Tibial artery (tissue), 4 donors: Measurements from ENCODE around the gene TBC1D9.
A peak's percentile ranks its signal among the peaks of the same experiment; 100 is the strongest.

Experiments used
- DNase-seq, 2 donors: peaks; one replicate each; pipeline ENCODE4 v3.0.0-alpha.2; 2019
- H3K27ac ChIP-seq, 2 donors: fragments of 200-600 bp; sonication (generic) in 1 of 2; 1 replicate in 1 of 2; 2 replicates in 1 of 2; pipeline ENCODE4 v1.5.1; 2018 to 2019; ENCODE audit warnings: mild to moderate bottlenecking in 1 of 2
- H3K27me3 ChIP-seq, 2 donors: fragments of 200-600 bp; sonication (generic) in 1 of 2; one replicate each; pipeline versions ENCODE4 v1.5.1 to v1.6.0; 2016 to 2019
- H3K36me3 ChIP-seq, 3 donors: fragments of 200-600 bp; sonication (generic) in 2 of 3; one replicate each; pipeline ENCODE4 v1.5.1; 2016 to 2019; ENCODE audit warnings: mild to moderate bottlenecking in 2 of 3
- H3K4me1 ChIP-seq, 4 donors: fragments of 200-600 bp; sonication (generic) in 2 of 4; 1 replicate in 3 of 4; 2 replicates in 1 of 4; pipeline ENCODE4 v1.5.1; 2016 to 2019
- H3K4me3 ChIP-seq, 2 donors: fragments of 200-600 bp; sonication (generic) in 1 of 2; 1 replicate in 1 of 2; 2 replicates in 1 of 2; pipeline ENCODE4 v1.5.1; 2018 to 2019; ENCODE audit warnings: mild to moderate bottlenecking in 2 of 2
- H3K9me3 ChIP-seq, 3 donors: fragments of 200-600 bp; sonication (generic) in 1 of 3; one replicate each; pipeline ENCODE4 v1.5.1; 2016 to 2019
- intact Hi-C: fragments of 100-400 bp; cut with DNase I; formaldehyde crosslinking; loops from one replicate; pipeline ENCODE4 v1.15.0; 2023; ENCODE audit warnings: low total_unique reads
- TF ChIP-seq, protein P1 (sequence below), 2 experiments: fragments of 200-600 bp in 1 of 2; fragments of 450-650 bp in 1 of 2; IDR thresholded peaks; one replicate each; pipeline ENCODE4 v1.5.1; 2017 to 2019; ENCODE audit warnings: antibody characterized with exemption in 2 of 2, mild to moderate bottlenecking in 1 of 2, moderate library complexity in 1 of 2

TBC1D9 gene

DNA sequence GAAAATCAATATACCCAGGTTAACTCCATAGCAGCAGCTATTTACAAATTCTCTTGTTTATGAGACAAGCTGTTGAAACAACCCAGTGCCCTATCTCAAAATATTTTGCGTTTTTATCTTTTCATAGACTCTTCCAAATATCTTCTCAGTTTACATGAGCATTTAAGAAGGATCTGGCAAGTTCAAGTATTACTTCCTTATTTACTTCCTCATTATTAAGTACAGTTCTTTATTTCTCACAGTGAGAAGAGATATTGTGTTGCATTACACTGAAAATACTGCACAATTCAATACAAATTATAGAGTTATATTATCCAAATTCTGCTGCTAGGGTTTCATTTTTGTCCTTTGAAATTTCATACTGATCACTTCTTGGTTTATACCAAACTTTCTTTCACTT lies 143.8 kb downstream of the TBC1D9 start:
- intact Hi-C loops, result loop anchor here (10.0 kb wide), 1 partner anchor 242 kb away; no protein-coding TSS in a partner anchor
- Histone ChIP-seq H3K27ac (no peak overlapping the region), H3K4me3 (no peak overlapping the region), H3K4me1 (no peaks in the 10 kb centered on the region), H3K27me3 (no peaks in the 10 kb centered on the region), H3K36me3 (no peaks in the 10 kb centered on the region), H3K9me3 (no peaks in the 10 kb centered on the region)
- TF ChIP-seq, protein P1, sequence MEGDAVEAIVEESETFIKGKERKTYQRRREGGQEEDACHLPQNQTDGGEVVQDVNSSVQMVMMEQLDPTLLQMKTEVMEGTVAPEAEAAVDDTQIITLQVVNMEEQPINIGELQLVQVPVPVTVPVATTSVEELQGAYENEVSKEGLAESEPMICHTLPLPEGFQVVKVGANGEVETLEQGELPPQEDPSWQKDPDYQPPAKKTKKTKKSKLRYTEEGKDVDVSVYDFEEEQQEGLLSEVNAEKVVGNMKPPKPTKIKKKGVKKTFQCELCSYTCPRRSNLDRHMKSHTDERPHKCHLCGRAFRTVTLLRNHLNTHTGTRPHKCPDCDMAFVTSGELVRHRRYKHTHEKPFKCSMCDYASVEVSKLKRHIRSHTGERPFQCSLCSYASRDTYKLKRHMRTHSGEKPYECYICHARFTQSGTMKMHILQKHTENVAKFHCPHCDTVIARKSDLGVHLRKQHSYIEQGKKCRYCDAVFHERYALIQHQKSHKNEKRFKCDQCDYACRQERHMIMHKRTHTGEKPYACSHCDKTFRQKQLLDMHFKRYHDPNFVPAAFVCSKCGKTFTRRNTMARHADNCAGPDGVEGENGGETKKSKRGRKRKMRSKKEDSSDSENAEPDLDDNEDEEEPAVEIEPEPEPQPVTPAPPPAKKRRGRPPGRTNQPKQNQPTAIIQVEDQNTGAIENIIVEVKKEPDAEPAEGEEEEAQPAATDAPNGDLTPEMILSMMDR (IDR thresholded peaks at IDR 0.05), result no peak
- DNase-seq, result no peak

DNA sequence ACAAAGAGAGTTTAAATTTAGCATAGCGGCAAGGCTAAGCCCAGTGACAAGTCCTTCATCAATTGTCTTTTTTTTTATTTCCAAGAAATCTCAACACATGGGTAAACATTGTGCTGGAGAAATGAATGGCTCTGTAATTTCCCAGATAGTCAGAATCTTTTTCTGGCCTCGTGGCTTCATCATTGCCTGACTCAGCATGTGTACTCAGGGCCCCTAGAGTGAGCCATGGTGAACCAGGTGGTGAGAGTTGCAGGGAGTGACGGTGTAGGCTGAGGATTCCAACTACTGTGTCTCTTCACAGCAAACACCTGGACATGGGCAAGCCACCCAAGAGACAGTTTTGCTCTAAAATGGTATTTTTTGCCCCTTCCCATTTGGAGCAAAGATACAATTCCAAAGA lies 144.3 kb downstream of the TBC1D9 start:
- no peak overlapping the region for H3K27ac ChIP-seq
- H3K27me3 ChIP-seq, result no peaks in the 10 kb centered on the region
- intact Hi-C loops, result loop anchor here (10.0 kb wide), 1 partner anchor 243 kb away; no protein-coding TSS in a partner anchor
- no peaks in the 10 kb centered on the region for H3K4me1 ChIP-seq
- no peaks in the 10 kb centered on the region for H3K36me3 ChIP-seq
- no peak overlapping the region for H3K4me3 ChIP-seq
- no peak for DNase-seq
- no peaks in the 10 kb centered on the region for H3K9me3 ChIP-seq
- TF ChIP-seq, protein P1 (IDR thresholded peaks at IDR 0.05), result no peak

DNA sequence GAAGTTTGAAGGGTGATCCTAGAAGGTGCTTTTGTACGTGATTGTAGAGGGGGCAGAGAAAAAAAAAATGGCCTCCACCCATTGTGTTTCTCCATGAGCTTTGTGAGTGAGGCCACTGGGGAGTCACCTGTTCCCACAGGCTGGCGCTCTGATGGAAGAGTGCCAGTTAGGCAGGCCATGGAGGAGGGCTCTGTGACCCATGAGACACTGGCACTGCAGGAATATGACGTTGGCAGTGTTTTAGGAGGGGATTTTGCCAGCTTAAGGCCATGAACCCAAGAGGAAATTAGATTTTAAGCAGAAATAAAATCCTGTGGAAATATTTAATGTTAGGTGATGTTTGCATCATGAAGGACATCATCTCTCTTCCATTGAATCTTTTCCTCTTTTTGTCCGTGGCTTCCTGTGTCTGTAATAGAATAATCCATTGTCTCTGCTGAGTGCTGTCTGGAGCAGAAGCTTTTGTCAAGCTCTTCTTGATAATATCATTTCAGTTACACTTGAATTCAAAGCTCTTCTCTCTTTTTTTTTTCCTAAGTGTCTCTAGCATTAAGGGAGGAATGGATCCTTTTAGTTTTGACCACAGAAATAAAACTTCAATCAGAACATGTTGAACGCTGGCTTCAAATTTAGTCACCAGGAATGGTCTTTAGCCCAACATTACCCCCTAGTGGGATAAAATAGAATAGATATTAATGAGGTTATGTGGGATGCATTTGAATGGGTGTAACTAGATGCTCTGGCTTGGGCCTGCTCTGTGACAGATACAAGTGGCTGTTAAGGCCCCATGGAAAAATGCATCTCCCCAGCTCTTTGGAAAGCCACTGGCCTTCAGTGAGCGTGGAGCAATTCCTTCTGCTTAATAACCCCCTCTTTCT lies 146.4 kb downstream of the TBC1D9 start:
- no peaks in the 10 kb centered on the region for H3K36me3 ChIP-seq
- no peak overlapping the region for H3K4me3 ChIP-seq
- no peaks in the 10 kb centered on the region for H3K4me1 ChIP-seq
- no peaks in the 10 kb centered on the region for H3K27me3 ChIP-seq
- no peaks in the 10 kb centered on the region for H3K9me3 ChIP-seq
- no peak for DNase-seq
- H3K27ac ChIP-seq, result no peak overlapping the region
- intact Hi-C loops, result loop anchor here (10.0 kb wide), 2 partner anchors 245 kb away; no protein-coding TSS in a partner anchor
- TF ChIP-seq, protein P1 (IDR thresholded peaks at IDR 0.05), result peak; percentile 35 to 49

DNA sequence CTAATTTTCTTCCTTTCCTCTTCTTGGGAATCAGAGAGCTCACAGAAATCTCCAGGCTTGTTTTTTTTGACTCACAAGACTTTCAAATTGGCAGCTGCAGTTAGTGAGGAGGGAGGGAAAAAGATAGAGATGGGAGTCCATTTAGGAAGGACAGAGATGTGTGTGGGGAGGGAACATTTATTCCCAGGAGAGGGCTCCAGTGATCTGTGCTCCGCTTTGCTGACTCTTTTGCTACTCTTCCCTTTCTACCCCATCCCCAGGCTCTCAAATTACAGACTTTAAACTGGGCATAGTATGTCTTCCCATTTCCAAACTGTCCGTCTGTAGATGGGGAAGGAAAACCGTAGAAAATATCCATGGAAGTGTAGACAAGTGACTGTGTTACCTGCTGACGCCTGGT lies 148.3 kb downstream of the TBC1D9 start:
- H3K9me3 ChIP-seq, result no peaks in the 10 kb centered on the region
- H3K27ac ChIP-seq, result no peak overlapping the region
- TF ChIP-seq, protein P1 (IDR thresholded peaks at IDR 0.05), result no peak
- H3K4me1 ChIP-seq, result no peaks in the 10 kb centered on the region
- no peak overlapping the region for H3K4me3 ChIP-seq
- no peaks in the 10 kb centered on the region for H3K27me3 ChIP-seq
- no peak for DNase-seq
- intact Hi-C loops, result loop anchor here (10.0 kb wide), 1 partner anchor 243 kb away; no protein-coding TSS in a partner anchor
- H3K36me3 ChIP-seq, result no peaks in the 10 kb centered on the region

DNA sequence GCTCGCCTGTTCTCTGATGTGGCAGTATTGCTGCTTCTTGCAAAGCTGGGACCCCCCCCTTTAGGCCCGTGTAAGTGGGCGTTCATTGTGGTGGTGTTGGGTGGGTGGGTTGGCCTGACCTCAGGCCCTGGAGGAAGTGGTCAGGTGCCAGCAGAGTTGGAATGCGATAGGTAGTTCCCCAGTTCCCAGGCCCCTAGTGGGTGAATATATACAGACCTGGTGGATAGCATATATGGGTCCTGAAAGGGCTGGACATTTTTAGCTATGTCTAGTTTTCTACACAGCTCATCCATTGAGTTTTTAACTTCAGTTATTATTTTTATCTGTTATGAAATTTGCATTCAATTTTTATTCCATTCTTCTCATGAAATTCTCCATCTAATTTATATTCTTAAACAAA lies 151.6 kb downstream of the TBC1D9 start:
- H3K9me3 ChIP-seq, result no peaks in the 10 kb centered on the region
- intact Hi-C loops, result loop anchor here (10.0 kb wide), 1 partner anchor 240 kb away; no protein-coding TSS in a partner anchor
- H3K36me3 ChIP-seq, result no peaks in the 10 kb centered on the region
- H3K27ac ChIP-seq, result no peak overlapping the region
- no peaks in the 10 kb centered on the region for H3K27me3 ChIP-seq
- no peak overlapping the region for H3K4me3 ChIP-seq
- TF ChIP-seq, protein P1 (IDR thresholded peaks at IDR 0.05), result no peak
- no peak for DNase-seq
- H3K4me1 ChIP-seq, result no peaks in the 10 kb centered on the region
